ENCODE results near the gene FBRS. TPM values are rescaled to one million over a fixed set of nuclear protein-coding genes. Genes with fewer than 3 reads are reported as not detected.
"Not testable (repeated sequence)": the region's sequence is repeated elsewhere in the genome, so short reads cannot be mapped to it uniquely, and the experiment has no call there.

FBRS gene
- total and polyA plus RNA-seq, 2 experiments from 2014 or later: 22.1 to 22.9 TPM

- no peak for DNase-seq (ENCODE audit: low spot score)
- H3K27ac ChIP-seq: peak overlapping the region; percentile 99
- peak overlapping the region; percentile 95 for H3K4me2 ChIP-seq
- H3K27me3 ChIP-seq: no peaks in the 10 kb centered on the region
- TF ChIP-seq EZH2 (IDR thresholded peaks at IDR 0.05; ENCODE audit: borderline replicate concordance): no peak
- no peak for TF ChIP-seq CTCF (IDR thresholded peaks at IDR 0.05; ENCODE audit: poor library complexity)
- no peak for TF ChIP-seq EZH2phosphoT487 (IDR thresholded peaks at IDR 0.05; ENCODE audit: low read depth, severe bottlenecking, unreplicated experiment)
- no peak overlapping the region for H2AFZ ChIP-seq
- peaks cover 37% of the 10 kb centered on the region for H4K20me1 ChIP-seq (ENCODE audit: insufficient read depth, poor library complexity, severe bottlenecking)
- 41% methylated on average over 8 of the region's 8 CpGs for WGBS (ENCODE audit: low lambda C conversion rate, missing lambda C conversion rate)
- H3K79me2 ChIP-seq: peaks cover 53% of the 10 kb centered on the region
- H3K4me1 ChIP-seq (ENCODE audit: insufficient read depth): peaks cover 22% of the 10 kb centered on the region
- no peaks in the 10 kb centered on the region for H3K36me3 ChIP-seq (replicated peaks; ENCODE audit: insufficient read depth, low read depth)
- H3K9me3 ChIP-seq (ENCODE audit: low read depth): no peaks in the 10 kb centered on the region
- no peaks in the 10 kb centered on the region for H3K9me2 ChIP-seq (replicated peaks; ENCODE audit: insufficient read depth)
- H3K4me3 ChIP-seq: peak overlapping the region; percentile 79
Observed at GRCh38 chr16:30699615-30700099, 41.4 kb downstream of the FBRS start.

- Histone ChIP-seq H3K4me1 (ENCODE audit: insufficient read depth) (peaks cover 22% of the 10 kb centered on the region), H3K9me3 (ENCODE audit: low read depth) (no peaks in the 10 kb centered on the region), H3K9me2 (replicated peaks; ENCODE audit: insufficient read depth) (no peaks in the 10 kb centered on the region), H3K27me3 (no peaks in the 10 kb centered on the region), H3K4me2 (peak overlapping the region; percentile 95), H3K27ac (peak overlapping the region; percentile 99), H4K20me1 (ENCODE audit: insufficient read depth, poor library complexity, severe bottlenecking) (peaks cover 42% of the 10 kb centered on the region), H2AFZ (no peak overlapping the region), H3K79me2 (peaks cover 61% of the 10 kb centered on the region), H3K4me3 (no peak overlapping the region), H3K36me3 (replicated peaks; ENCODE audit: insufficient read depth, low read depth) (no peaks in the 10 kb centered on the region)
- 75% methylated on average over 9 of the region's 9 CpGs for WGBS (ENCODE audit: low lambda C conversion rate, missing lambda C conversion rate)
- peak; percentile 23 for DNase-seq (ENCODE audit: low spot score)
- TF ChIP-seq CTCF (IDR thresholded peaks at IDR 0.05; ENCODE audit: poor library complexity) (no peak), EZH2phosphoT487 (IDR thresholded peaks at IDR 0.05; ENCODE audit: low read depth, severe bottlenecking, unreplicated experiment) (no peak), EZH2 (IDR thresholded peaks at IDR 0.05; ENCODE audit: borderline replicate concordance) (no peak)
Observed at GRCh38 chr16:30700491-30700890, 42.3 kb downstream of the FBRS start.

GRCh38 chr16:30700971-30701370, 42.7 kb downstream of the FBRS start:
- H3K9me2 ChIP-seq (replicated peaks; ENCODE audit: insufficient read depth): no peaks in the 10 kb centered on the region
- H4K20me1 ChIP-seq (ENCODE audit: insufficient read depth, poor library complexity, severe bottlenecking): peaks cover 42% of the 10 kb centered on the region
- no peak overlapping the region for H2AFZ ChIP-seq
- peak overlapping the region; percentile 95 for H3K4me2 ChIP-seq
- H3K4me3 ChIP-seq: no peak overlapping the region
- no peaks in the 10 kb centered on the region for H3K27me3 ChIP-seq
- WGBS (ENCODE audit: low lambda C conversion rate, missing lambda C conversion rate): 91% methylated on average over 5 of the region's 5 CpGs
- no peak for DNase-seq (ENCODE audit: low spot score)
- H3K27ac ChIP-seq: peak overlapping the region; percentile 99
- TF ChIP-seq CTCF (IDR thresholded peaks at IDR 0.05; ENCODE audit: poor library complexity): no peak
- TF ChIP-seq EZH2phosphoT487 (IDR thresholded peaks at IDR 0.05; ENCODE audit: low read depth, severe bottlenecking, unreplicated experiment): no peak
- no peak for TF ChIP-seq EZH2 (IDR thresholded peaks at IDR 0.05; ENCODE audit: borderline replicate concordance)
- H3K9me3 ChIP-seq (ENCODE audit: low read depth): no peaks in the 10 kb centered on the region
- peaks cover under 1% of the 10 kb centered on the region for H3K36me3 ChIP-seq (replicated peaks; ENCODE audit: insufficient read depth, low read depth)
- peaks cover 22% of the 10 kb centered on the region for H3K4me1 ChIP-seq (ENCODE audit: insufficient read depth)
- H3K79me2 ChIP-seq: peaks cover 65% of the 10 kb centered on the region

GRCh38 chr16:30703071-30703470, 44.8 kb downstream of the FBRS start:
- not testable (repeated sequence) for H3K36me3 ChIP-seq (replicated peaks; ENCODE audit: insufficient read depth, low read depth); H3K27me3 ChIP-seq; H3K4me3 ChIP-seq; H3K4me2 ChIP-seq; H3K9me3 ChIP-seq (ENCODE audit: low read depth); DNase-seq (ENCODE audit: low spot score); H2AFZ ChIP-seq; H3K9me2 ChIP-seq (replicated peaks; ENCODE audit: insufficient read depth); H3K27ac ChIP-seq
- WGBS (ENCODE audit: low lambda C conversion rate, missing lambda C conversion rate): 96% methylated on average over 12 of the region's 12 CpGs
- Histone ChIP-seq H3K79me2 (peaks cover 76% of the 10 kb centered on the region), H4K20me1 (ENCODE audit: insufficient read depth, poor library complexity, severe bottlenecking) (peaks cover 42% of the 10 kb centered on the region), H3K4me1 (ENCODE audit: insufficient read depth) (peaks cover 15% of the 10 kb centered on the region)
